ENCODE results near the gene PRG2. TPM values are rescaled to one million over a fixed set of nuclear protein-coding genes. Genes with fewer than 3 reads are reported as not detected.
"Not testable (repeated sequence)": the region's sequence is repeated elsewhere in the genome, so short reads cannot be mapped to it uniquely, and the experiment has no call there.

PRG2 gene
- total and polyA plus RNA-seq, 2 of the 13 experiments (the other 11 are each of a cell fraction or from before 2014, with no cell fraction given), result not detected

DNA sequence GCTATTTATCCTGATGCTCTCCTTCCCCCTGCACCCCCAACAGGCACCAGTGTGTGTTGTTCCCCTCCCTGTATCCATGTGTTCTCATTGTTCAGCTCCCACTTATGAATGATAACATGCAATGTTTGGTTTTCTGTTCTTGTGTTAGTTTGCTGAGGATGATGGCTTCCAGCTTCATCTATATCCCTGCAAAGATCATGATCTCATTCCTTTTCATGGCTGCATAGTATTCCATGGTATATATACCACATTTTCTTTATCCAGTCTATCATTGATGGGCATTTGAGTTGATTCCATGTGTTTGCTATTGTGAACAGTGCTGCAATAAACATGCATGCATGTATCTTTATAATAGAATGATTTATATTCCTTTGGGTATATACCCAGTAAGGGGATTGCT is 29.0 kb downstream of the PRG2 start:
- H3K27ac ChIP-seq (ENCODE audit: extremely low read length, insufficient read depth, low read length); FAIRE-seq; H4K20me1 ChIP-seq (ENCODE audit: insufficient read depth, low read length); H3K79me2 ChIP-seq (ENCODE audit: insufficient read depth, low read length); CTCF ChIA-PET (ENCODE audit: low intra/inter-chr PET ratio, low total read pairs); BruUV-seq (replicated peaks); H3K9me3 ChIP-seq (ENCODE audit: low read length); ATAC-seq; intact Hi-C loops (cut with micrococcal nuclease; ENCODE audit: unreplicated experiment); H3K36me3 ChIP-seq (replicated peaks in 1 of 2; ENCODE audit: control insufficient read depth in 1 of 2, insufficient read depth in 2 of 2, low read length in 2 of 2); H3K4me3 ChIP-seq (replicated peaks in 1 of 3; ENCODE audit: insufficient read depth in 1 of 3, low read depth in 2 of 3, low read length in 3 of 3); POLR2A ChIA-PET; H2AFZ ChIP-seq (ENCODE audit: low read length); DNase-seq (ENCODE audit: low spot score); H3K9ac ChIP-seq (ENCODE audit: insufficient read depth, low read depth, low read length); H3K4me2 ChIP-seq (ENCODE audit: low read depth, low read length); in situ Hi-C loops (cut with HindIII; ENCODE audit: extremely low pct_ligation_motif_present, low pct_unique_long_range_greater_than_20kb): not testable (repeated sequence)
- peaks cover 15% of the 10 kb centered on the region for H3K4me1 ChIP-seq (ENCODE audit: insufficient read depth, low read length)
- peaks cover 0 to 14% of the 10 kb centered on the region in 2 experiments; a peak in 2 of 5 replicates for H3K27me3 ChIP-seq (ENCODE audit: control insufficient read depth in 1 of 2, insufficient read depth in 2 of 2, low read length in 2 of 2)

DNA sequence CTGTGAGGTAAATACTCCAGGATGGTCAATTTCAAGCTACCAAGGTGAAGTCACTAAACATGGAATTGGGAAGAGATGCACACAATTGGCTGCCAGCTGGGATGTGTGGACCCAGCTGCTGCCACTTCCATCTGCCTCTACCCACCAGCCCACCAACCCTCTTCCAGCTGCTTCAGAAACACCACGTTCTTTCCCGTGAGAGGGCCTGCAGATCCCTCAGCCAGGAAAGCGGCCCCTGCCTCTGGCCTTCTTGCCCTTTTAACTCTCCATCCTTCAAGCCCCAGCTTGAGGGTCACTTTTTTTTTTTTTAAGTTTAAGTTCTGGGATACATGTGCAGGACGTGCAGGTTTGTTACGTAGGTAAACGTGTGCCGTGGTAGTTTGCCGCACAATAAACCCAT is 29.5 kb downstream of the PRG2 start:
- no peak for FAIRE-seq
- H2AFZ ChIP-seq (ENCODE audit: low read length), result no peak overlapping the region
- H3K4me3 ChIP-seq (replicated peaks in 1 of 3; ENCODE audit: insufficient read depth in 1 of 3, low read depth in 2 of 3, low read length in 3 of 3), result no peak overlapping the region
- H3K27me3 ChIP-seq (ENCODE audit: control insufficient read depth in 1 of 2, insufficient read depth in 2 of 2, low read length in 2 of 2), result peaks cover 0 to 10% of the 10 kb centered on the region in 2 experiments; a peak in 2 of 5 replicates
- BruUV-seq (replicated peaks), result no TSS peak
- no peak for DNase-seq (ENCODE audit: low spot score)
- peaks cover 15% of the 10 kb centered on the region for H3K4me1 ChIP-seq (ENCODE audit: insufficient read depth, low read length)
- 76% methylated on average over 8 of the region's 8 CpGs for WGBS (ENCODE audit: low lambda C conversion rate)
- no peak overlapping the region for H3K27ac ChIP-seq (ENCODE audit: extremely low read length, insufficient read depth, low read length)
- in situ Hi-C loops (cut with HindIII; ENCODE audit: extremely low pct_ligation_motif_present, low pct_unique_long_range_greater_than_20kb), result no loop called here
- POLR2A ChIA-PET, result interaction anchor here (2.0 kb wide), 1 partner anchor 93 kb away, joined by 4 read pairs; no protein-coding TSS in a partner anchor
- H3K4me2 ChIP-seq (ENCODE audit: low read depth, low read length), result no peak overlapping the region
- no peaks in the 10 kb centered on the region for H3K79me2 ChIP-seq (ENCODE audit: insufficient read depth, low read length)
- no peak for ATAC-seq
- TF ChIP-seq SMAD1 (CRISPR knock-in tag; IDR thresholded peaks at IDR 0.05; ENCODE audit: borderline replicate concordance, low read depth) (no peak), TARDBP (CRISPR knock-in tag; IDR thresholded peaks at IDR 0.05) (no peak), DMAP1 (CRISPR knock-in tag; IDR thresholded peaks at IDR 0.05) (no peak)
- TF ChIP-seq, protein P1, sequence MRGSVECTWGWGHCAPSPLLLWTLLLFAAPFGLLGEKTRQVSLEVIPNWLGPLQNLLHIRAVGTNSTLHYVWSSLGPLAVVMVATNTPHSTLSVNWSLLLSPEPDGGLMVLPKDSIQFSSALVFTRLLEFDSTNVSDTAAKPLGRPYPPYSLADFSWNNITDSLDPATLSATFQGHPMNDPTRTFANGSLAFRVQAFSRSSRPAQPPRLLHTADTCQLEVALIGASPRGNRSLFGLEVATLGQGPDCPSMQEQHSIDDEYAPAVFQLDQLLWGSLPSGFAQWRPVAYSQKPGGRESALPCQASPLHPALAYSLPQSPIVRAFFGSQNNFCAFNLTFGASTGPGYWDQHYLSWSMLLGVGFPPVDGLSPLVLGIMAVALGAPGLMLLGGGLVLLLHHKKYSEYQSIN (CRISPR knock-in tag; IDR thresholded peaks at IDR 0.05; ENCODE audit: borderline replicate concordance), result no peak
- no peaks in the 10 kb centered on the region for H3K36me3 ChIP-seq (replicated peaks in 1 of 2; ENCODE audit: control insufficient read depth in 1 of 2, insufficient read depth in 2 of 2, low read length in 2 of 2)
- H4K20me1 ChIP-seq (ENCODE audit: insufficient read depth, low read length), result no peaks in the 10 kb centered on the region
- CTCF ChIA-PET (ENCODE audit: low intra/inter-chr PET ratio, low total read pairs), result no interaction called here
- intact Hi-C loops (cut with micrococcal nuclease; ENCODE audit: unreplicated experiment), result no loop called here
- H3K9me3 ChIP-seq (ENCODE audit: low read length), result no peaks in the 10 kb centered on the region
- H3K9ac ChIP-seq (ENCODE audit: insufficient read depth, low read depth, low read length), result no peak overlapping the region
